Suppressor macrophage treated with lipopolysaccharide for 4 hours (primary cell): ENCODE data around the gene DMRTC2.
A peak's percentile ranks its signal among the peaks of the same experiment; 100 is the strongest.
"Not testable (repeated sequence)": the region's sequence is repeated elsewhere in the genome, so short reads cannot be mapped to it uniquely, and the experiment has no call there.

Experiments used
- DNase-seq: peaks from one replicate; pipeline ENCODE4 v3.0.0-alpha.2; 2020

Gene DMRTC2

GRCh38 chr19:41872775-41873647 is 28.2 kb downstream of the DMRTC2 start:
- peak; percentile 55 for DNase-seq

- DNase-seq = not testable (repeated sequence)
Measured at GRCh38 chr19:41875973-41876372, 31.1 kb downstream of the DMRTC2 start.

- peak; percentile 40 for DNase-seq
Measured at GRCh38 chr19:41876847-41877832, 32.3 kb downstream of the DMRTC2 start, which contains the start of gene CD79A. Gene CD79A (plus strand): TSS chr19:41877279. CDS start chr19:41877305, 26 bp downstream.

DNA sequence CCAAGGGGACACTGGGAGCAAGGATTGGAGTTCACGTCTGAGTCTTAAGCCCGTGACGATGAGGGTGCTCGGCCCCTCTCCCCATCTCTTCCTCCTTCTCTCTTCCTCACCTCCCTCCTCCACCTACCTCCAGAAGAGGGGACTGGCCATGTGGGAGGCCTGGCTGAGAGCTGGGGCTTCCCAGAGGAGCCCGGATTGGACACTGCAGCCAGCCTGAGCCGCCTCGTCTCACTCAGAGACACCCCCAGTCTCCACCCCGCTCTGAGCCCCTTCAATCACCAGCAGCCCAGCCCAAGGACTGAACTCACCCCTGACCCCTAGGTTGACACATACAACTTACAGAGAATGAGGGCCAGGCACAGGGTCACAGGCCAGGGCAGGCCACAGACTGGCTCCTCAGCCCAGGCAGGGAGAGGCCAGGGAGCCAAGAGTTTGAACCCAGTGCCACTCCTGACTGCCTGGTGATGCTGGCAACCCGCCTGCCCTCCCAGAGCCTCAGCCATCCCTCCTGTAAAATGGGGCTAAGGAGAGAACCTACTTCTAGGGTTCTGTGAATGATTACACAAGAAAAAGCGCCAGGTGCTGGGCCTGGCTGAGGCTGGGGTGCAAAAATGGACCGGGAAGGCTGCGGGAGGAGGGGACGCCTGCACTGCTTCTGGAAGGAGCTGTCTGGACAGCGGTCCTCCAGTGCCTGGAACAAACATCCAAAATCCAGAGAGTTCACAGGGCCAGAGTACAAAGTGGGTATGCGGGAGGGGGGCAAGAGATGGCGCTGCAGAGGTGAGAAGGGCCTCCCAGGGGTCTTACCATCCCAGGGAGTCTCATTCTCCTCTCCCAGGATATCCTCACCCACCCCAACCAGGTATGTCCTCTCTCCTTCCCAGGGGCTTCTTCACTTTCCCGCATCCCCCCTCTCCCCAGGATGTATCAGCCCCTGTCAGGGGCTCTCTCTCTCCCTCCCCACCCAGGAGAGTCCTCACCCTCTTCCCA is 33.4 kb downstream of the DMRTC2 start:
- peak; percentile 34 for DNase-seq

DNA sequence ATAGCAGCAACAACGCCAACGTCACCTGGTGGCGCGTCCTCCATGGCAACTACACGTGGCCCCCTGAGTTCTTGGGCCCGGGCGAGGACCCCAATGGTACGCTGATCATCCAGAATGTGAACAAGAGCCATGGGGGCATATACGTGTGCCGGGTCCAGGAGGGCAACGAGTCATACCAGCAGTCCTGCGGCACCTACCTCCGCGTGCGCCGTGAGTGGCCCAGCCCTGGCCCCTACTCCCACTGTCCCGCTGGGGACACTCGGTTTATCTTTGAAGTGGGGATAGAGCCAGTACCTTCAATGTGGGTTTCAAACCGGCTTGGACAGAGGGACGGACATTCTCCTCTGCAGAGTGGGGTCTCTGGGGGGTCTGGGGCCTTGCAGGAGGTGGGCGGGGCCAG is 34.2 kb downstream of the DMRTC2 start:
- DNase-seq = no peak

GRCh38 chr19:41879670-41880328 is 35.0 kb downstream of the DMRTC2 start:
- DNase-seq = no peak

DNA sequence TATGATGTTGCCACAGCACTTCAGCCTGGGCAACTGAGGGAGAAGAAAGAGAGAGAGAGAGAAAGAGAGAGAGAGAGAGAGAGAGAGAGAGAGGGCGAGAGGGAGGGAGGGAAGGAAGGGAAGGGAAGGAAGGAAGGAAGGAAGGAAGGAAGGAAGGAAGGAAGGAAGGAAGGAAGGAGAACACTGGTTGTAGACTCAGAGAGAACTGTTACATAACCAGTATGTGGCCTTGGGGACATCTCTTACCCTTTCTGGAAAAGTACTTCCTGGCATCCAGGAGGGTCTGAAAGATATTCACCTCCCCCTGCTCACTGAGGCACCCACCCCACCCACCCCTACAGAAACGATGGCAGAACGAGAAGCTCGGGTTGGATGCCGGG is 35.5 kb downstream of the DMRTC2 start:
- DNase-seq = no peak

- DNase-seq = peak; percentile 52
Measured at GRCh38 chr19:41882568-41883462, 38.0 kb downstream of the DMRTC2 start, which contains the start of gene ARHGEF1. Gene ARHGEF1 (plus strand): TSS chr19:41883184. CDS start chr19:41888083, 4,899 bp downstream.

DNA sequence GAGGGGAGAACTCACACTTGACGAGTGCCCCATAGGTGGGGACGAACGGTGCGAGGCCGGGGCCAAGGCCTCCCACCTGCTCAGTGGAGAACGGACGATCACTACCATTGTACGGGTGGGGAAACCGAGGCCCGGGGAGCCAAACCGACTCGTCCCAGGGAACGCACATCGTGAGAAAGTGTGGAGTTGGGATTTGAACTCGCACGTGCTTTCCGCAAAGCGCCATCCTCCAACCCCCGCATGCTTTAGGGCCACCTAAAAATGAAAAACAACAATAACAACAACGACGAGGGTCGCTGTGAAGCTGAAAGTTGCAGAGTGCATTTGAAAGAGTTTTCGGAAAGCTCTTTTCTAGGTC is 38.6 kb downstream of the DMRTC2 start:
- DNase-seq = no peak

DNA sequence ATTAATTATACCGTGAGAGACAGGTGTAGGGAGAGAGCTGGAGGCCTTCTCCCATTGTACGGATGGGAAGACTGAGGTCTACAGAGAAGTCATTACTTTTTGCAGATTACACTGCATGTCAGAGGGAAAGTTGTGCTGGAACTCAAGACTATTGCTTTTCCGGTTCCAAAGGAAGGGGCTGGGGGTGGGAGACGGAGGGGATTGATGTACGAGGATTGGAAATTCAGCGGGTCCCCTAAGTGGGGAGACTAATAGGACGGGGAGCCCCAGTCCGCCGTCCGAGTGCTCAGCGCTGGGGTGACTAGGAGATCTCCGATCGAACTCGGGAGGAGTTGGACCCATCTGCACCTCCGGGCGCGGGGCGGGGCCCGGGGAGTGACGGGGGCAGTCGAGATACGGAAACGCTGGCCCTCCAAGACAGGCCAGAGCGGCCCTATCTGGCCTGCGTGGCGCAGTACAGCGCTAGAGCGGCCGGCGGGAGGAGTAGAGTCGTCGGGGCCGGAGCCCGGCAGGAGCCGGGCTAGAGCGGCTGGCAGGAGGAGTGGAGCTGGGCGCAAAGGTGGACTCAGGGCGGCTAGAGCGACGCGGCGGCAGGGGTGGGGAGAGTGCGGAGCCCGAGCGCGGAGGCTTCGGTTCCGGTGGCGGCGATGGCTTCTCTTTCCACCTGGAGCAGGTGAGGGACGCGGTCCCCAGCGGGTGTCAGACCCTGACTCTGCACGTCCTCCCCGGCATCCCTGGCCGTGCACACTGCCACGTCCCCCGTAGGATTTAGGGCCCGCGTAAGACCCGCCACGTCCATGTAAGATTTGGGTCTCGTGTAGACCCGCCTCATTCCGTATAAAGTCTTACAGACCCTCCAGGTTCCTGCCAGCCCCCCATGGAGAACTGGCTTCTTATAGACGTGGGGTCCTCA is 39.2 kb downstream of the DMRTC2 start:
- DNase-seq = peak; percentile 98

GRCh38 chr19:41886761-41887710 is 42.2 kb downstream of the DMRTC2 start:
- DNase-seq = no peak

DNA sequence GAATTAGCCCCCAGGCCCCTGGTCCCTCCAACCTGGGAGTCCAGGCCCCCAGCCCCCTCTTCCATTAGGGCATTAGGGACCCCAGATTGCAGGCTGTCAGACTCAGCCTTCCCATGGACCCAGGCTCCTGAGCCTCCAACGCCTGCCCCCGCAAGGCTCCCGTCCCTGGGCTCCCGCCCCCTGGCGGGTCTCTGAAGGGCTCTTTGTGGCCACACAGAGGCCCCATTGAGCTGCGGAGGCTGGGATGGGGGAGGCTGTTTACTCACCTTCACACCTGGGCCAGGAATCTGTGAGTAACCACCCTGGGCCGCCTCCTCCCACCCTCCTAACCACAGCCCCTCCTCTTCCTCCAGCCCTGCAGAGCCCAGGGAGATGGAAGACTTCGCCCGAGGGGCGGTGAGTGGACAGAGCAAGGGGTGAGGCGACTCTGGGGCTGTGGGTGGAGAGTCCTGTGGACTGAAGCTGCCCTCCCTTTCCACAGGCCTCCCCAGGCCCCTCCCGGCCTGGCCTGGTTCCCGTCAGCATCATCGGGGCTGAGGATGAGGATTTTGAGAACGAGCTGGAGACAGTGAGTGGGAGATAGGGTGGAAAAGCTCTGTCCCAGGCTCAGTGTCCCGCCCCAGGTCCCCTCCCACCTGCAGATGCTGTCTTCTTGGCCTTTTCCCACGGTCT is 43.0 kb downstream of the DMRTC2 start:
- no peak for DNase-seq

GRCh38 chr19:41888926-41889325 is 44.1 kb downstream of the DMRTC2 start:
- no peak for DNase-seq

GRCh38 chr19:41889896-41890295 is 45.1 kb downstream of the DMRTC2 start:
- DNase-seq = no peak

- DNase-seq = no peak
Measured at GRCh38 chr19:41890936-41891335, 46.1 kb downstream of the DMRTC2 start.

GRCh38 chr19:41892173-41892902 is 47.5 kb downstream of the DMRTC2 start:
- no peak for DNase-seq

DNA sequence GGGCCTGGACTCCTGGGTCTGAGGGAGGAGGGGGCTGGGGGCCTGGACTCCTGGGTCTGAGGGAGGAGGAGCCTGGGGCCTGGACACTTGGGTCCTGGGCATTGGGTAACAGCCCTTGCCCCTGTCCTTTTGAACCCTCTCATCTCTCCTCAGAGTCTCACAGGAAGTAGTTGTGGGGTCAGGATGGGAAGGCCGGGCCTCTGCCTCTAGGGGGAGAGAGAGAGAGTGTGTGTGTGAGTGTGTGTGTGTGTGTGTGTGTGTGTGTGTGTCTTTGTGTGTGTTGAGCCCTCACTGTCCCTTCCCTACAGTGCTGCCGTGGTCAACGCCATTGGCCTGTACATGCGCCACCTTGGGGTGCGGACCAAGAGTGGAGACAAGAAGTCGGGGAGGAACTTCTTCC is 49.1 kb downstream of the DMRTC2 start:
- DNase-seq = no peak
